ENCODE results near the gene SUFU. TPM values are rescaled to one million over a fixed set of nuclear protein-coding genes. Genes with fewer than 3 reads are reported as not detected.

SUFU gene
- polyA plus RNA-seq, 1 experiment = 8.5 TPM

- Histone ChIP-seq H3K27me3 (ENCODE audit: control insufficient read depth, insufficient read depth, low read length) (no peaks in the 10 kb centered on the region), H3K4me3 (ENCODE audit: low read depth, low read length) (no peak overlapping the region), H3K36me3 (ENCODE audit: control insufficient read depth, insufficient read depth, low read length) (peaks cover 4% of the 10 kb centered on the region; the same call in 1 of the 2 replicates)
- CTCF ChIA-PET = interaction anchor here (1.0 to 1.4 kb wide), 3 partner anchors 29 to 131 kb away, joined by 3 to 4 read pairs (median 3); no protein-coding TSS in a partner anchor
- POLR2A ChIA-PET = no interaction called here
- no peak for DNase-seq (ENCODE audit: low read depth)
- no peak for TF ChIP-seq CTCF (IDR thresholded peaks at IDR 0.05; ENCODE audit: insufficient read depth, low read depth, low read length)
Measured at GRCh38 chr10:102631525-102632393, 128.0 kb downstream of the SUFU start.

DNA sequence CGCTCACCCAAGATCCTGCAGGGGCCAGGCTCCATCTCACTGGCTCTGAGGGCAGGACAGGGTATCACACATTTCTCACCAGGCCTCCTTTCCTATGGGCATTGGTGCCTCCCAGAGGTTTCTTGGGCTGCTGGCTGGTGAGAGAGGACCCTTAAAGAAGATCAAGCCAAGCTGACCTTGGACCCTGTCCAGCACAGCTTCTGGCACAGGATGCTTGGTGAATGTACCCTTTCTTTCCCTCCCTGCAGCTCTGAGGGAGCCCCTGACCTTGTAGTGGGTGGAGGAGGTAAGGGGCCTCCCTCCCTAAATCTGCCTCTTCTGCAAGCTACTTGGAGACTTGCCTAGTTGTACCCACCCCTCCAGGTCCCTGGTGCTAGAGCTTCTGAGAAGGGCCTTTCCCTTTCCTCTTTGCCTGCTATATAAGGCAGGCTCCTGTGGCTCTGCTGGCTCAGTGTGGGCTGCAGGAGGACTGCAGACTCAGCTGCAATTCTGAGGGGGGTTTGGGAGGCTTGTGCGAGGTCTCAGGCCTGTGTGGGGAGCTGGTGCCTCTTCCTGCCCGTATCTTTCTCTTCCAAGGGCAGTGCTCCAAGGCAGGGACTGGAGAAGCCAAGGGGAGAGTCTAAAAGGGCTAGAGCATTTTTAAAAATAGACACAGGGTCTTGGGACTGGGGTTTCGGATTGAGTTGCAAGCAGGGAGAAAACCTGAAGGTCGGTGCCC, 128.8 kb downstream of the SUFU start:
- ChIA-PET CTCF (interaction anchor here (1.0 to 1.4 kb wide), 4 partner anchors 30 to 132 kb away, joined by 3 to 5 read pairs (median 4); no protein-coding TSS in a partner anchor), POLR2A (no interaction called here)
- no peak for TF ChIP-seq CTCF (IDR thresholded peaks at IDR 0.05; ENCODE audit: insufficient read depth, low read depth, low read length)
- Histone ChIP-seq H3K36me3 (ENCODE audit: control insufficient read depth, insufficient read depth, low read length) (peaks cover 4% of the 10 kb centered on the region; the same call in 1 of the 2 replicates), H3K27me3 (ENCODE audit: control insufficient read depth, insufficient read depth, low read length) (no peaks in the 10 kb centered on the region), H3K4me3 (ENCODE audit: low read depth, low read length) (no peak overlapping the region)
- DNase-seq (ENCODE audit: low read depth) = no peak

- TF ChIP-seq CTCF (IDR thresholded peaks at IDR 0.05; ENCODE audit: insufficient read depth, low read depth, low read length) = no peak
- no peak for DNase-seq (ENCODE audit: low read depth)
- Histone ChIP-seq H3K36me3 (ENCODE audit: control insufficient read depth, insufficient read depth, low read length) (peaks cover 4% of the 10 kb centered on the region; the same call in 1 of the 2 replicates), H3K27me3 (ENCODE audit: control insufficient read depth, insufficient read depth, low read length) (no peaks in the 10 kb centered on the region), H3K4me3 (ENCODE audit: low read depth, low read length) (no peak overlapping the region)
- CTCF ChIA-PET = interaction anchor here (1.0 to 1.4 kb wide), 3 partner anchors 9 to 129 kb away, joined by 3 to 5 read pairs (median 4); no protein-coding TSS in a partner anchor
- POLR2A ChIA-PET = no interaction called here
Measured at GRCh38 chr10:102633287-102633686, 129.5 kb downstream of the SUFU start.

- no peaks in the 10 kb centered on the region for H3K27me3 ChIP-seq (ENCODE audit: control insufficient read depth, insufficient read depth, low read length)
- CTCF ChIA-PET = interaction anchor here (1.0 kb wide), 1 partner anchor 8 kb away, joined by 3 read pairs; no protein-coding TSS in a partner anchor
- no peak for TF ChIP-seq CTCF (IDR thresholded peaks at IDR 0.05; ENCODE audit: insufficient read depth, low read depth, low read length)
- H3K4me3 ChIP-seq (ENCODE audit: low read depth, low read length) = no peak overlapping the region
- no peak for DNase-seq (ENCODE audit: low read depth)
- POLR2A ChIA-PET = no interaction called here
- peaks cover 4% of the 10 kb centered on the region; the same call in 1 of the 2 replicates for H3K36me3 ChIP-seq (ENCODE audit: control insufficient read depth, insufficient read depth, low read length)
Measured at GRCh38 chr10:102633848-102634247, 130.1 kb downstream of the SUFU start.

DNA sequence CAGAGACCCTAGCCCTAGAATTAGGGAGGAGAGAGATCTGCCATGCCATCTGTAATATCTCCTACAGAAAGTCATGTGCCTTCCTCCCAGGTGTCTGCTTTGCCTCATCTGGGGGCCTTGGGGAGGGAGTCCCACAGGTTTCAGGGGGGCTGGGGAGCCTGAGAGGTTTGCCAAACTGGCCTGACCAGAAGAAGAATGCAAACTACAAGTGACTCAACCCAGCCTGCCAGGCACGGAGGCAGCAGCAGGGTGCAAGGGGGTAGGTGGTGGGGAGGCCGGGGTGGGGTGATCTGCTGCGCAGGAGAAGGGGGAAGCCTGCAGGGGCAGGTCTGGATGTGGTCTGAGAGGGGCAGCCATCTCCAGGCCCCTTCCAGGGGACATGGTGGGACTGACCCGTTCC, 130.9 kb downstream of the SUFU start:
- POLR2A ChIA-PET = no interaction called here
- DNase-seq (ENCODE audit: low read depth) = no peak

More for the DNA sequence above, 130.9 kb downstream of the SUFU start:
- CTCF ChIA-PET = interaction anchor here (1.0 kb wide), 1 partner anchor 51 kb away, joined by 3 read pairs; no protein-coding TSS in a partner anchor
- H3K4me3 ChIP-seq (ENCODE audit: low read depth, low read length) = no peak overlapping the region
- H3K27me3 ChIP-seq (ENCODE audit: control insufficient read depth, insufficient read depth, low read length) = no peaks in the 10 kb centered on the region
- TF ChIP-seq CTCF (IDR thresholded peaks at IDR 0.05; ENCODE audit: insufficient read depth, low read depth, low read length) = no peak
- H3K36me3 ChIP-seq (ENCODE audit: control insufficient read depth, insufficient read depth, low read length) = peaks cover 4% of the 10 kb centered on the region; the same call in 1 of the 2 replicates

All from BJ (cell line).